CD1c-positive myeloid dendritic cell (primary cell): ENCODE results near the gene RBPJL.

Experiments used
- DNase-seq: peaks from one replicate; pipeline ENCODE4 v3.0.0-alpha.2; 2016; ENCODE audit errors: extremely low spot score

The RBPJL gene

GRCh38 chr20:45293041-45294002 lies 13.3 kb upstream of the RBPJL start:
- peak; percentile 82 for DNase-seq

GRCh38 chr20:45294003-45294368 lies 12.7 kb upstream of the RBPJL start:
- no peak for DNase-seq

- no peak for DNase-seq
Measured at GRCh38 chr20:45294659-45295058, 12.0 kb upstream of the RBPJL start.

GRCh38 chr20:45297786-45298497 lies 8.7 kb upstream of the RBPJL start:
- no peak for DNase-seq

DNA sequence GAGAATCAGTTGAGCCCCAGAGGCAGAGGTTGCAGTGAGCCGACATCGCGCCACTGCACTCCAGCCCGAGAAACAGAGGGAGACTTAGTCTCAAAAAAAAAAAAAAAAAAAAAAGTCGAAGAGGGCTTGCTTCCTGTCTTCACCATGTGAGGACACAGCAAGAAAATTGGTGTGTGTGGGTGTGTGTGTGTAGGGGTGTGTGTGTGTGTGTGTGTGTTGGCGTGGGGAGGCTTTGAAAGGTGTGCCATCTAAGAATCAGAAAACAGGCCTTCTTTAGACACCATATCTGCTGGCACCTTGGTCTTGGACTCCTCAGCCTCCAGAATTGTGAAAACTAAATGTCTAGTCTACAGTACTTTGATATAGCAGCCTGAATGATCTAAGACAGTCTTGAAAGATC lies 6.9 kb upstream of the RBPJL start:
- DNase-seq, result no peak

DNA sequence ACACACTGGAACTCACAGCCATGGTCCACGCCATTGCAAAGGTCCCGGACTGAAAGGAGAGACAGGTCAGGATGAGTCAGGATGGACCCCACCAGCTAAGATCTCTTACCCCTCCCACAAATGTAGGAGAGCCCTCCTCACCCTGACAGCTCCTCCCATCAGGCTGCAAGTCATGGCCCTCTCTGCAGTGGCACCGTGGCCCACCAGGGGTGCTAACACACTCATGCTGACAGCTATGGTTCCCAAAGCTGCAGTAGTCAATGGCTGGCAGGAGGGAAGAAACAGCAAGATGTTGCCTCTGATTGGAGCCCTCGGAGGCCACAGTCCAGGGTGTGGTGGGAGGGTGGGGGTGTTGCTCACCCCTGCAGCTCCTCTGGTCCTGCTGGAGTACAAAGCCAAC lies 5.7 kb upstream of the RBPJL start:
- DNase-seq, result no peak

DNA sequence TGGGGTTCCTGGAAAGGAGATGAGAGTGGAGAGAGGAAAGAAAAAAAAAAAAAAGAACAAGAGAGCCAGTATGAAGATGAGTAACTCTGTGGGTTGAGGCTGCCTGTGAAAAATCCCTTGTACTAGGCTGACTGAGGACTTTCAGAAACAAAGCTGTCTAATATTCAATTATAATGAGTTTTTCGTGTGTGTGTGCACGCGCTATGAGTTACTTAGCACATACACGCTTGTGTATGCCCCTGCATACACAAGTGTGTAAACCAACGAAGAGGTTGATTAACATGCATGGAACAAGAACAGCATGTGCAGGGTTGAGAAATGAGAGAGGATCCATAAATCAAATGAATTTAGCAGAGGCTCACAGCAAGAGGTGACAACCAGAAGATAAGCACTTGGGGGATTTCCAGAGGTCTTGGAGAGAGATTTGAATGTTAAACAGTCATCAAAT lies 4.8 kb upstream of the RBPJL start:
- DNase-seq, result no peak

DNA sequence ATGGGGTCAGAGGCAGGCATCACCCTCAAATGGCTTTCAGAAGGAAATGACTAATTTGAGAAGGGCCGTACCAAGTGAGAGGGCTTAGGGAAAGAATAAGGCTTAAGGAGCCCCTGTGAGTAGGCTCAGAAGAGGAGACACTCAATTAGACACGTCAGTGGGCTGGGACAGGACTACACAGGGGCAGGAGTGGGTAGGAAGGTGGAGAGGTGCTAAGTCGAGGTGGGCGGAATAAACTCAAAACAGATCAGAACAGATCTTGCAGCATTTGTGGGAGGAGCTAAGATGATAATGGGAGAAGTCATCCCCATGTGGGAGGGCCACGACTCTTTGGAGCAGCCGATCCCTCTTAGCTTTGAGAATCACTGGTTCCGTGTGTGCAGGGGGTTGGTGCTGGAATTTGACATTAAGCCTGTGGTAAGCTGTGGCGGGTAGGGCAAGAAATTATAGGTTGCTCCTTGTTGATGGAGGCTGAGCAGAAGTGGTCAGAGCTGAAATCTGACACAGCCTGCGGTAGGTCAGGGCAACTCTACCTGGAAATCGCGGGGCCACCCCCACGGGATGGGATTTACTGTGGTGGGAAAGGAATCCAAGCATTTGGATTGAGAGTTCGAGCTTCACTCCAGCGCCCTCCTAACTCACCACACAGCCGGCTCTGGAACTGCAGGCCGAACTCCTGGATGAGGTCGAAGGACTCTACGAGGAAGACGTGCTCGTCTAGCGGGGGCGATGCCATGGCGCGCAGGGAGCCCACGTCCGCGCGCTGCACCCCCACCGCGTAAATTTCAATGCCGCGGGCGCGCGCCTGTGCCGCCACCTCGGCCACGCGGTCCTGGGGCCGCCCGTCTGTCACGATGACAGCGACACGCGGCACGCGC lies 2.8 kb upstream of the RBPJL start:
- DNase-seq, result no peak

DNA sequence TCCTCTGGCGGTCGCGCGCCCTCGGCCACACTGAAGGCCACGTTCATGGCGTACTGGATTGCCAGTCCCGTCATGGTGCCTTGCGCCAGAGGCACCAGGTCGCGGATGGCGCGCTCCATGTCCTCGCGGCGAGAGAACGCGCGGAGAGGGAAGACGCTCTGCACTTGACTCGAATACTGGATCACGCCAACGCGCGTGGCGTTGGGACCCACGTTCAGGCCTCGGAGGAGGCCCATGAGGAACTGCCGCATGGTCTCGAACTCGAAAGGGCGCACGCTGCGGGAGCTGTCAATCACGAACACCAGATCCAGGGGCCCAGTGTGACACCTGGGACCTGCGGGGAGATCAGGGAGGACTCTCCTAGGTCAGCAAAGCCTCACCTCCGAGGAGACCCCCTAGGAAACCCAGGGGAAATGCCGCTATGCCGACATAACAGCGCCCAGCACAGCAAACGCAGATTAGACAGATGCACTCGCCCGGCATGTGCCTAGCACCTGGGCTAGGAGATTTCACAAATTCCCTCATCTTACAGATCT lies 2.1 kb upstream of the RBPJL start:
- DNase-seq, result no peak

- no peak for DNase-seq
Measured at GRCh38 chr20:45305262-45305661, 1.4 kb upstream of the RBPJL start.

DNA sequence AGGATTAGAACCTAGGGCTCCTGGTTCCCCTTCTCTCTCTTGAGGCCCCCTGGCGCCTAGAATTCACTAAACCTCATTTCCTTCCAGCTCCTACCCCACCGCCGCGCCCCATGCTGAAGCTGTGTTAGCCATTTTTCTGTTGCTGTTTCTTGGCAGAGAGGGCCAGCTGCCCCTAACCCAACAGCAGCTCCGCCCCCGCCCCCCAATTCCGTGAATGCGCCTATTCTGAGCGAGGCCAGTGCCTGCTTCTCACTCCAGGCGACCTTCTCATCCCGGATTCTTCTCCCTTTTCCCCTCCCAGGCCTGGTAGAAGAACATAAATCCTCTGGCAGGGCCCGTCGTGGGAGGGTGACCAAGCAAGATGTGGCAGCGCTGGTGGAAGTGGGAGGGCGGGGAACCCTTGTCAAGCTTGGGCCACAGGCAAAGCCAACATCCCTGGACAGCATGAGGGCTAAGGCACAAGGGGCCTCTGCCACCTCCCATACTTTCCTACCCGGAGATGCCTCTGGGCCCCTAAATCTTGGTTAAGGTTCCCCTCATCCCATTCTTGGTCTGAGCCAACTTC lies 518 bp downstream of the RBPJL start:
- DNase-seq, result no peak

DNA sequence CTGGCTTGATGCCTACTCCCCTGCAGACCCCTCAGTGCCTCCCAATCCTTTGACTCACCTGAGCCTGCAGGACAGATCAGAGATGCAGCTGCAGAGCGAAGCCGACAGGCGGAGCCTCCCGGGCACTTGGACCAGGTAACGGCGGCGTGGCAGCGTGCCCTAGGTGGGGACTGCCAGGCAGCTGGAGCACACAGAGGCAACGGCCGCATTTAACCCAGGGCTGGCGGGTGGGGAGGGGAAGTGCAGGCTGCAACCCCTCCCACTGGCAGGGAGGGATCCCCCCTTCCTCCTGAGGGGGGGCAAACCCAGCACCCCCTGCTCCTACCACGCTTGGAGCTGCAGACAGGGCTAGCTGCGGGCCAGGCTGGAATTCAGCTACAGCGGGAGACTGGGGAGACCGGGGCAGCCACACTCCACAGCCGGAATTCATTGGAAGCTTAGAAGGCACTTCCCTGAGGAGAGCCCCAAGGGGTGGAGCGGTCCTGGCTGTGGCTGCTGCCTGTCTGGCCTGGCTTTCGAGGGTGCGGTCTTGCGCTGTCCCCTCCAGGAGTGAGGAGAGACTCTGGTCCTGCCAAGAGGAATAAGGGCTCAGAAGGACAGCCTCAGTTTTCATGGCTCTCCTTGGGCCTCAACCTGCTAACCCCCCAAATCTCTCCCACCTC lies 1.6 kb downstream of the RBPJL start, which contains the start of gene MATN4:
MATN4 (minus strand) TSS at position 183 of the 662 bp plus-strand sequence. CDS start 2,717 bp downstream, outside the sequence.
- no peak for DNase-seq

- DNase-seq, result no peak
Measured at GRCh38 chr20:45309075-45309474, 2.4 kb downstream of the RBPJL start.

DNA sequence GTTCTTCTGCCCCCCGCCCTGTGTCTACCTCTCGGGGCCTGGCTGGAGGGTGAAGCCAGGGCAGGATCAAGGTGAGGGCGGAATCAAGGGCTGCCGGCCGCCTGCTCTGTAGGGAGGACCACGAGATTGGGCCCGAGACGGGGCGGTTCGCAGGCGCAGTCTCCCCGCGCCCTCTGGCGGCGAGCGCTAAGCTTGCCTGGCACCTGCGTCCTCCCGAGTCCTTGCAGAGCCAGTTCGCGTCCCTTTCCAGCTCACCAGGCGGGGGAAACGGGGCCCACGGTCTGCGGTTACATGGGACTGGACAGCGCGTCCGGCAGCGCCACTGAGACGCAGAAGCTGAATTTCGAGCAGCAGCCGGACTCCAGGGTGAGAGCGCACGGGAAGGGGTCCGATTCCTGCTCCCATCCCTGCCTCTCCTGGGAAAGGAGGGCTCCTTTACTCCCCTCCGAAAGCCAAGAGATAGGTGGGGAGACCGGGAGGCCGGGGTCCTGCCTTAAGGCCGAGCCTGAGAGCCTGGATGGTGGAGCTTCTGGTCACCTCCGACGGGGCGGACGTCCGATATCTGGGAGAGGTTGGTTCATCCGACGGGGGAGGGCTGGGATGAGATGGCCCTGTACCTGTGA lies 5.1 kb downstream of the RBPJL start:
- DNase-seq, result peak; percentile 64

DNA sequence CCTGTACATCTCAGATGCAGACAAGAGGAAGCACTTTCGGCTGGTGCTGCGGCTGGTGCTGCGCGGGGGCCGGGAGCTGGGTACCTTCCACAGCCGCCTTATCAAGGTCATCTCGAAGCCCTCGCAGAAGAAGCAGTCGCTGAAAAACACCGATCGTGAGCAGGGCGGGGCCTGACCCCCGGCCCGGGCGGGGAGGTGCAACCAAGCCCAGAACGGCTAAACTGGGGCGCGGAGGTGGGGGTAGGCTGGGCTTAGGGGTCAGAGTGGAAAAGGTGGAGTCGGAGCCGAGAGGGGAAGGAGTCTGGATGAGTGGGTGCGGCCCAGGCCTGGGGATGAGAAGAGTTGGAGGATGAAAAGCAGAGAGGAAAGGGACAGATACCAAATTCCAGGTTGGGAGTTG lies 5.6 kb downstream of the RBPJL start:
- no peak for DNase-seq

DNA sequence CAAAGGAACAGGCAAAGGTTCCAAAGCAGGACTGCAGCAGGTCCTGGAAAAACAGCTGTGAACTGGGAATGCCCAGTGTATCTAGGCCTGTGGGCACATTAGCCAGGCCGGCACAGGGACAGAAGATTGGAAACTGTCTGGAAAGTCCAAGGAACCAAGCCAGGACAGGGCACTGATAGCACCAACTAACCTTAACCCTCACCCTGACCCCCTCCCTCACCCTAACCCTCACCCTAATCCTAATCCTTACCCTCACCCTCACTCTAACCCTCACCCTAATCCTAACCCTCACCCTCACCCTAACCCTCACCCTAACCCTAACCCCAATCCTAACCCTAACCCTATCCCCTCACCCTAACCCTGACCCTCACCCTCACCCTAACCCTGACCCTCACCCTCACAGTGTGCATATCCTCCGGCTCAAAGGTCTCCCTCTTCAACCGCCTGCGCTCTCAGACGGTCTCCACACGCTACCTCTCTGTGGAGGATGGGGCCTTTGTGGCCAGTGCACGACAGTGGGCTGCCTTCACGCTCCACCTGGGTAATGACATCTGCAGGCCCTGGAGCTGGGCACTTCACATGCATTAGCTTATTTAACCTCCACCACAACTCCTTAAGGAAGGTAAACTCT lies 6.5 kb downstream of the RBPJL start:
- no peak for DNase-seq

- no peak for DNase-seq
Measured at GRCh38 chr20:45313943-45314342, 7.3 kb downstream of the RBPJL start.

DNA sequence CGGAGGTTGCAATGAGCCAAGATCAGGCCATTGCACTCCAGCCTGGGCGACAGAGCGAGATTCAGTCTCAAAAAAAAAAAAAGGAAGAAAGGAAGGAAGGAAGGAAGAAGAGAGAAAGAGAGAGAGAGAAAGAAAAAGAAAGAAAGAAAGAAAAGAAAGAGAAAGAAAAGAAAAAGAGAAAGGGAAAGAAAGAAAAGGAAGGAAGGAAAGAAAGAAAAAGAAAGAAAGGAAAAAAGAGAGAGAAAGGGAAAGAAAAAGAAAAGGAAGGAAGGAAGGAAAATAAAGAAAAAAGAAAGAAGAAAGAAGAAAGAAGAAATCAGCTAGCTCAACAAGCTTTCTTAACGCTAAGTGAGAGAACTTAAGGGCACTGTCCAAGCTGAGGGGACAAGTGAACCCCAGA lies 9.0 kb downstream of the RBPJL start:
- DNase-seq, result no peak

- no peak for DNase-seq
Measured at GRCh38 chr20:45316150-45317080, 9.8 kb downstream of the RBPJL start.
